HepG2 (cell line): ENCODE data around the gene CDC14A.

Experiments
- CTCF ChIP-seq: sonication (generic); formaldehyde crosslinking; IDR thresholded peaks from 2 replicates; pipeline ENCODE4 v1.5.0; 2020; ENCODE audit warnings: mild to moderate bottlenecking, missing genetic modification reagents, moderate library complexity
- MEF2D ChIP-seq: sonication (generic); formaldehyde crosslinking; IDR thresholded peaks from 2 replicates; pipeline ENCODE4 v1.5.1; 2020; ENCODE audit warnings: mild to moderate bottlenecking, missing genetic modification reagents
- PAWR ChIP-seq: sonication (generic); formaldehyde crosslinking; IDR thresholded peaks from 2 replicates; pipeline ENCODE4 v1.4.0; 2020; ENCODE audit warnings: missing genetic modification reagents, mild to moderate bottlenecking, borderline replicate concordance
- SP1 ChIP-seq, 2 experiments: fragments of 450-650 bp in 1 of 2; sonication (generic) in 1 of 2; formaldehyde crosslinking in 1 of 2; IDR thresholded peaks; 2 replicates each; pipeline versions ENCODE4 v1.4.0 to v1.6.1; 2016 to 2020; ENCODE audit warnings: missing genetic modification reagents in 1 of 2

- TF ChIP-seq PAWR (CRISPR knock-in tag) (no peak), CTCF (CRISPR knock-in tag) (no peak), MEF2D (no peak), SP1 (IDR thresholded peaks at IDR 0.05) (no peak), SP1 (CRISPR knock-in tag; IDR thresholded peaks at IDR 0.05) (no peak)
Observed at GRCh38 chr1:100452641-100453040, 100.3 kb downstream of the CDC14A start.
